Measurements from ENCODE around the gene ENPP5.
"Not testable (repeated sequence)": the region's sequence is repeated elsewhere in the genome, so short reads cannot be mapped to it uniquely, and the experiment has no call there.

DNA sequence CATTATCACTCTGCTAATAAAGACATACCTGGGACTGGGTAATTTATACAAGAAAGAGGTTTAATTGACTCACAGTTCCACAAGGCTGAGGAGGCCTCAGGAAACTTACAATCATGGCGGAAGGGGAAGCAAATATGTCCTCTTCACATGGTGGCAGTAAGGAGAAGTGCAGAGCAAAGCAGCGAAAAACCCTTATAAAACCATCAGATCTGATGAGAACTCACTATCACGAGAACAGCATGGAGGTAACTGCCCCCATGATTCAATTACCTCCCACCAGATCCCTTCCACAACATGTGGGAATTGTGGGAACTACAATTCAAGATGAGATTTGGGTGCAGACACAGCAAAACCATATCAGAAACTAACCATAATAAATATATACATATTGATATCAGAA is 21.7 kb downstream of the ENPP5 start:
- TF ChIP-seq, protein P1, sequence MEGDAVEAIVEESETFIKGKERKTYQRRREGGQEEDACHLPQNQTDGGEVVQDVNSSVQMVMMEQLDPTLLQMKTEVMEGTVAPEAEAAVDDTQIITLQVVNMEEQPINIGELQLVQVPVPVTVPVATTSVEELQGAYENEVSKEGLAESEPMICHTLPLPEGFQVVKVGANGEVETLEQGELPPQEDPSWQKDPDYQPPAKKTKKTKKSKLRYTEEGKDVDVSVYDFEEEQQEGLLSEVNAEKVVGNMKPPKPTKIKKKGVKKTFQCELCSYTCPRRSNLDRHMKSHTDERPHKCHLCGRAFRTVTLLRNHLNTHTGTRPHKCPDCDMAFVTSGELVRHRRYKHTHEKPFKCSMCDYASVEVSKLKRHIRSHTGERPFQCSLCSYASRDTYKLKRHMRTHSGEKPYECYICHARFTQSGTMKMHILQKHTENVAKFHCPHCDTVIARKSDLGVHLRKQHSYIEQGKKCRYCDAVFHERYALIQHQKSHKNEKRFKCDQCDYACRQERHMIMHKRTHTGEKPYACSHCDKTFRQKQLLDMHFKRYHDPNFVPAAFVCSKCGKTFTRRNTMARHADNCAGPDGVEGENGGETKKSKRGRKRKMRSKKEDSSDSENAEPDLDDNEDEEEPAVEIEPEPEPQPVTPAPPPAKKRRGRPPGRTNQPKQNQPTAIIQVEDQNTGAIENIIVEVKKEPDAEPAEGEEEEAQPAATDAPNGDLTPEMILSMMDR (IDR thresholded peaks at IDR 0.05) = not testable (repeated sequence)
- not testable (repeated sequence) for TF ChIP-seq POLR2A (IDR thresholded peaks at IDR 0.05)

All from esophagus squamous epithelium (tissue), 4 donors.